Subcutaneous abdominal adipose tissue (tissue), 5 donors: ENCODE measurements around the gene MMEL1.
"Not testable (repeated sequence)": the region's sequence is repeated elsewhere in the genome, so short reads cannot be mapped to it uniquely, and the experiment has no call there.

Source experiments
- H3K27ac ChIP-seq: one replicate; pipeline ENCODE4 v1.7.0; 2013; ENCODE audit warnings: low read depth, mild to moderate bottlenecking, inconsistent platforms, low read length, moderate library complexity
- H3K27me3 ChIP-seq, 5 donors: one replicate each; pipeline ENCODE4 v1.7.0; 2013; ENCODE audit warnings: low read length in 5 of 5, inconsistent platforms in 1 of 5; ENCODE audit not compliant: control insufficient read depth in 5 of 5, insufficient read depth in 4 of 5
- H3K36me3 ChIP-seq, 5 donors: one replicate each; pipeline ENCODE4 v1.7.0; 2013; ENCODE audit warnings: low read length in 5 of 5; ENCODE audit not compliant: control insufficient read depth in 5 of 5, insufficient read depth in 5 of 5
- H3K4me1 ChIP-seq, 5 donors: one replicate each; pipeline ENCODE4 v1.7.0; 2013; ENCODE audit warnings: low read length in 5 of 5, mild to moderate bottlenecking in 3 of 5, moderate library complexity in 1 of 5; ENCODE audit not compliant: control insufficient read depth in 5 of 5, insufficient read depth in 5 of 5
- H3K4me3 ChIP-seq, 5 donors: one replicate each; pipeline ENCODE4 v1.7.0; 2013; ENCODE audit warnings: low read length in 5 of 5, low read depth in 1 of 5
- H3K9ac ChIP-seq, 5 donors: one replicate each; pipeline ENCODE4 v1.7.0; 2013; ENCODE audit warnings: low read length in 5 of 5, mild to moderate bottlenecking in 4 of 5, moderate library complexity in 3 of 5
- H3K9me3 ChIP-seq, 5 donors: one replicate each; pipeline ENCODE4 v1.7.0; 2013; ENCODE audit warnings: low read length in 5 of 5; ENCODE audit not compliant: control insufficient read depth in 5 of 5
- donor health status: healthy.
- donor health status: healthy.
- donor health status: healthy.
- donor health status: healthy.
- donor health status: healthy.

MMEL1 gene

GRCh38 chr1:2553076-2553475 is 79.7 kb downstream of the MMEL1 start:
- not testable (repeated sequence) for H3K4me3 ChIP-seq, H3K36me3 ChIP-seq, H3K9me3 ChIP-seq, H3K9ac ChIP-seq, H3K27me3 ChIP-seq, H3K27ac ChIP-seq
- H3K4me1 ChIP-seq: peaks cover 7 to 67% (median 57%) of the 10 kb centered on the region in 5 donors

DNA sequence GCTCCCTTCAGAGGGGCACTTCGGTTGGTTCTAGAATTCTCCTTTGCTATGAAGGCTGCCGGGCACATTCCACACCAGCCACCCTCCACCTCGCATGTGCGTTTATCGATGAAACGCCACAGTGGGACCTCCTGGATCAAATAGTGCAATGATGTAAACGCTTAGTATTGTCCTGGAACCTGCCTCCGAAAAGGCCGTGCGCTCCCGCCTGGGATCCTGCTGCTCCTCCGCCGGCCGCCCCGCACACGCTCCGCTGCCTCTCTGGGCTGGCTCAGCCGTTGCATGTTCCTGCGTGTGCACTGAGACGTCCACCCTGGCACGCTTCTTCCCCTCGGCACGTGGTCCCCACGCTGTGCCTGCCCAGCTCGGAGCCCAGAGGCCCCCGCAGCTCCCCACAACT is 80.6 kb downstream of the MMEL1 start:
- Histone ChIP-seq H3K36me3 (no peaks in the 10 kb centered on the region), H3K27ac (peak overlapping the region; percentile 23), H3K27me3 (peaks cover 0 to 3% (median under 1%) of the 10 kb centered on the region in 5 donors), H3K4me1 (peaks cover 5 to 67% (median 57%) of the 10 kb centered on the region in 5 donors), H3K9ac (no peak overlapping the region), H3K9me3 (no peaks in the 10 kb centered on the region), H3K4me3 (no peak overlapping the region)

- H3K4me3 ChIP-seq: peak overlapping the region in 4 of 5 donors; percentile 15 to 54 (median 47)
- H3K9ac ChIP-seq: not testable (repeated sequence)
These were observed 81.3 kb downstream of the MMEL1 start for GRCh38 chr1:2551544-2551943.

GRCh38 chr1:2550309-2550861 is 82.4 kb downstream of the MMEL1 start:
- not testable (repeated sequence) for H3K27me3 ChIP-seq
- H3K4me1 ChIP-seq: peaks cover 2 to 66% (median 53%) of the 10 kb centered on the region in 5 donors

More at GRCh38 chr1:2551544-2551943, 81.3 kb downstream of the MMEL1 start:
- H3K27ac ChIP-seq: peak overlapping the region; percentile 23
- not testable (repeated sequence) for H3K36me3 ChIP-seq, H3K9me3 ChIP-seq, H3K27me3 ChIP-seq
- H3K4me1 ChIP-seq: peaks cover 5 to 67% (median 57%) of the 10 kb centered on the region in 5 donors

GRCh38 chr1:2549367-2550029 is 83.3 kb downstream of the MMEL1 start:
- peaks cover 3 to 66% (median 52%) of the 10 kb centered on the region in 5 donors for H3K4me1 ChIP-seq

More at GRCh38 chr1:2550309-2550861, 82.4 kb downstream of the MMEL1 start:
- not testable (repeated sequence) for H3K9me3 ChIP-seq, H3K36me3 ChIP-seq, H3K9ac ChIP-seq
- peak overlapping the region in 2 of 5 donors; percentile 50 to 54 for H3K4me3 ChIP-seq
- H3K27ac ChIP-seq: peak overlapping the region; percentile 23

GRCh38 chr1:2548068-2548589 is 84.7 kb downstream of the MMEL1 start:
- peak overlapping the region in 4 of 5 donors; percentile 40 to 70 (median 59) for H3K9ac ChIP-seq
- peak overlapping the region; percentile 95 for H3K27ac ChIP-seq
- H3K9me3 ChIP-seq: no peaks in the 10 kb centered on the region
- peaks cover 3 to 73% (median 60%) of the 10 kb centered on the region in 5 donors for H3K4me1 ChIP-seq
- peak overlapping the region in 4 of 5 donors; percentile 57 to 68 (median 59) for H3K4me3 ChIP-seq
- H3K27me3 ChIP-seq: peaks cover 0 to 16% (median 12%) of the 10 kb centered on the region in 5 donors
- H3K36me3 ChIP-seq: no peaks in the 10 kb centered on the region

More at GRCh38 chr1:2549367-2550029, 83.3 kb downstream of the MMEL1 start:
- H3K9ac ChIP-seq: peak overlapping the region in 4 of 5 donors; percentile 63 to 81 (median 70)
- H3K4me3 ChIP-seq: peak overlapping the region in 4 of 5 donors; percentile 47 to 68 (median 58)
- not testable (repeated sequence) for H3K9me3 ChIP-seq, H3K36me3 ChIP-seq, H3K27me3 ChIP-seq
- H3K27ac ChIP-seq: peak overlapping the region; percentile 95

GRCh38 chr1:2547210-2548067 is 85.4 kb downstream of the MMEL1 start:
- Histone ChIP-seq H3K27ac (peak overlapping the region; percentile 95), H3K4me3 (peak overlapping the region in 4 of 5 donors; percentile 25 to 68 (median 49)), H3K27me3 (peaks cover 0 to 18% (median 12%) of the 10 kb centered on the region in 5 donors), H3K9ac (peak overlapping the region in 3 of 5 donors; percentile 58 to 70 (median 60)), H3K9me3 (no peaks in the 10 kb centered on the region), H3K4me1 (peaks cover 3 to 73% (median 60%) of the 10 kb centered on the region in 5 donors), H3K36me3 (no peaks in the 10 kb centered on the region)

GRCh38 chr1:2546515-2547209 is 86.2 kb downstream of the MMEL1 start:
- H3K4me1 ChIP-seq: peaks cover 3 to 75% (median 60%) of the 10 kb centered on the region in 5 donors
- peak overlapping the region; percentile 95 for H3K27ac ChIP-seq
- peak overlapping the region in 4 of 5 donors; percentile 39 to 68 (median 54) for H3K4me3 ChIP-seq
- H3K27me3 ChIP-seq: peaks cover 0 to 23% (median 15%) of the 10 kb centered on the region in 5 donors
- peak overlapping the region in 4 of 5 donors; percentile 20 to 69 (median 38) for H3K9ac ChIP-seq
- H3K36me3 ChIP-seq: no peaks in the 10 kb centered on the region
- no peaks in the 10 kb centered on the region for H3K9me3 ChIP-seq
